Natural killer cell treated with Interleukin-12 subunit alpha and Interleukin-12 subunit beta and Interleukin-15 and Interleukin-18, amount 100 ng/mL, for 72 hours (primary cell): ENCODE results near the gene RPL35. TPM values are rescaled to one million over a fixed set of nuclear protein-coding genes. Genes with fewer than 3 reads are reported as not detected.
A peak's percentile ranks its signal among the peaks of the same experiment; 100 is the strongest.

Experiments used
- ATAC-seq, 2 donors: fragments of 150-1000 bp; cut with Tn5 transposase in 1 of 2; sonication (Bioruptor Pico), chemical (Tn5 transposase) in 1 of 2; 2 replicates each; pipeline ENCODE4 v1.10.0; 2021
- DNase-seq: peaks from one replicate; pipeline ENCODE4 v3.0.0; 2022; ENCODE audit warnings: low spot score
- H3K27ac Mint-ChIP-seq, 2 donors: 1 replicate in 1 of 2; 2 replicates in 1 of 2; pipeline ENCODE4 v1.8.0; 2022; ENCODE audit warnings: mixed read lengths in 2 of 2, mild to moderate bottlenecking in 1 of 2, moderate library complexity in 1 of 2
- H3K27me3 Mint-ChIP-seq, 2 donors: 1 replicate in 1 of 2; 2 replicates in 1 of 2; pipeline ENCODE4 v1.8.0; 2022; ENCODE audit warnings: mixed read lengths in 2 of 2
- H3K36me3 Mint-ChIP-seq: one replicate; pipeline ENCODE4 v1.8.0; 2022; ENCODE audit warnings: mixed read lengths
- H3K4me1 Mint-ChIP-seq, 2 donors: 1 replicate in 1 of 2; 2 replicates in 1 of 2; pipeline ENCODE4 v1.8.0; 2022; ENCODE audit warnings: low read depth in 2 of 2, mixed read lengths in 2 of 2, mild to moderate bottlenecking in 1 of 2
- H3K4me3 Mint-ChIP-seq: one replicate; pipeline ENCODE4 v1.8.0; 2022; ENCODE audit warnings: mixed read lengths
- H3K9me3 Mint-ChIP-seq: 2 replicates; pipeline ENCODE4 v1.8.0; 2022; ENCODE audit warnings: mixed read lengths
- total RNA-seq, 2 donors: library from RNA; stranded (reverse); gene quantifications; one replicate each; pipeline ENCODE4 v1.2.3, GENCODE V29; 2022

Gene RPL35
- total RNA-seq, 2 donors from 2014 or later: 983 to 1,578 TPM

DNA sequence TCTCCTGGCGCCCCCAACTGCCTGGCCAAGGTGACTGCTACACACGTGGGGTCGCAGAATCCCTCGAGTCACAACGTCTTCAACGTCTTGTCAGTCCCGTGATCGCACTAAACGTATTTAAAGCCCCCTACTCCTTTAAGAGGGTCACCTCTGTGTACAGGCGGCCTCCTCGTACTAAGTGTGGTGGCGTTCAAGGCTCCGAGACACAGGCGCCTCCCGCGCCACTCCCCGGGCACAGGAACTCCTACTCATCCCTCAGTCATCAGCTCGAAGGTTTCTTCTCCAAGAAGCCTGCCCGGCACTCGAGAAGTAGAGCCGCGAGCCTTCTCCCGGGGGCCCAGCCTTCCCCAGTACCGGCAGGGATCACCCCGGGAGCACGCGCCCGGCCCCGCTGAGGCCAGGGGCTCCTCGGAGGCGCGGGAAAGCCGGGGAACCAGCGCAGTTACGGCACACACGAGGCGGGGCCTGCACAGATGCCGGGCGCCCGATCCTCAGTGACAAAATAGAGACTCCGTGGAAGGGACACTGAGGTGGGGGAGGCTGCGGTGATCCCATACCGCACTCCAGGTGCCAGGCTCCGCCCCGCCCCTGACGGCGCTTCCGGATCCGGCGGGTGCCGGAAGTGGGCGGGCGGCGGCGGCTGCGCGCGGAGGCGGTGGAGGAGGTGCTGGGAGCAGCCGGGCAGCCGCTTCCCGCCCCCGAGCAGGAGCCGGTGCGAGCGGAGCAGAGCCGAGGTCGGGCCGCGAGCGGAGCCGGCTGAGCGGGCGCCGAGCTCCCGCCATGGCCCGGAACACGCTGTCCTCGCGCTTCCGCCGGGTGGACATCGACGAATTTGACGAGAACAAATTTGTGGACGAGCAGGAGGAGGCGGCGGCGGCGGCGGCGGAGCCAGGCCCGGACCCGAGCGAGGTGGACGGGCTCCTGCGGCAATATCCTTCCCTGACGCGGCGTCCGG lies 7.0 kb upstream of the RPL35 start:
- peaks cover 49 to 51% of the 10 kb centered on the region in 2 donors for H3K4me1 Mint-ChIP-seq
- no peaks in the 10 kb centered on the region for H3K9me3 Mint-ChIP-seq
- H3K27ac Mint-ChIP-seq: peak overlapping the region; percentile 99 to 100
- no peaks in the 10 kb centered on the region for H3K27me3 Mint-ChIP-seq
- peak; percentile 95 for DNase-seq
- H3K36me3 Mint-ChIP-seq: peaks cover 26% of the 10 kb centered on the region
- ATAC-seq: peak; percentile 79 to 87
- peak overlapping the region; percentile 97 for H3K4me3 Mint-ChIP-seq

DNA sequence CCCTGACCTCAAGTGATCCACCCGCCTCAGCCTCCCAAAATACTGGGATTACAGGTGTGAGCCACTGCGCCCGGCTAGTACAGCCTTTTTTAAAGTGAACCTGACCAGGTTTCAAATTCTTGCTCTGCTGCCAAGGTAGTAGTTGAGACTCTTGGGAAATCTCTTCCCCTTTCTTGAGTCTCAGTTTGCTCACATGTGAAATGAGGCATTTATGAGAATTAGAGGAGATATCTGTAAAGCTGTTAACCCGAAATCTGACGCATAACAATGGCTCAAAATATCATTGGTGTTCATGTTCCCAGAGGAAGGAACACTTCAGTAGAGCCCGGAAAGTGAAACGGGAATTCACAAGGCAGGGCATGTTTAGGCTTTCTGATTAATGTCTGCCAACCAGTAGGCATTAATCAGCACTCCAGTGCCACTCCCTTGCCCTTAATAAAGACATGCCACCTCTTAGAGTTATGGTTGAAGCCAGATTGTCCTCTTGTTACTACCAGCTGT lies 1.7 kb upstream of the RPL35 start:
- H3K4me1 Mint-ChIP-seq: peaks cover 27 to 35% of the 10 kb centered on the region in 2 donors
- H3K27me3 Mint-ChIP-seq: no peaks in the 10 kb centered on the region
- ATAC-seq: no peak
- H3K4me3 Mint-ChIP-seq: peak overlapping the region; percentile 44
- H3K36me3 Mint-ChIP-seq: peaks cover 14% of the 10 kb centered on the region
- H3K9me3 Mint-ChIP-seq: no peaks in the 10 kb centered on the region
- no peak for DNase-seq
- peak overlapping the region in 1 of 2 donors; percentile 23 for H3K27ac Mint-ChIP-seq

DNA sequence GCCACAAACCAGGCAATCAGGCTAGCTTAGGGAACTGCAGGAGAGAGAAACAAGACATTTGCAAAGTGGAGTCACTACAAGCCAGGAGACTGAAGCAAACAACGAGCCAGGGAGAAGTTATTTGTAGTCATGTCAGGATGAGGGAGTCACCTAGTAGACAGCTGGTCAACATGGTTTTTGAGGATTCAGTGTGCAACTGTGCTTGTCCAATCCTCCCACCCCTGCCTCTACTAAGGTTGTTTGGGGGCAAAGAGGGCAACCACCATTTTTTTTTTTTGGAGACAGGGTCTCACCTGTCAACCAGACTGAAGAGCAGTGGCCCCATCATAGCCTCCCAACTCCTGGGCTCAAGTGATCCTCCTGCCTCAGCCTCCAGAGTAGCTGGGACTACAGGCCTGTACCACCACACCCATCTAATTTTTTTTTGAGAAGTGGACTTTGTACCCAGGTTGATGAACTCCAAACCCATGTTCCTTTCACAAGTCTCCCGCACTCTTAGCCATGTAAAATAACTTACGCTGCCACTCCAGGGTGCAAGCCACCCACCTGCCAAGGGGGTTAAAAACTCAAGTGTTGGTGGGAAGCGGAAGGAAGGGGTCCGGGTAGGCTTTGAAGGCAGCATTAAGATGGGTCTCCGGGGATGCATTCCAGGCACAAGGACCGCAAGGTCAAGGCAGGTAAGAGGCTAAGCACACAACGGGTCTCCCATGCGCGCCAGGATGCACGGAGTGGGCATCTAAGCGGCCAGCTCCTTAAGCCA lies 995 bp downstream of the RPL35 start:
- H3K27ac Mint-ChIP-seq: peak overlapping the region; percentile 84 to 95
- peaks cover 18 to 24% of the 10 kb centered on the region in 2 donors for H3K4me1 Mint-ChIP-seq
- ATAC-seq (no peak), DNase-seq (no peak)
- H3K9me3 Mint-ChIP-seq: no peaks in the 10 kb centered on the region
- H3K36me3 Mint-ChIP-seq: peaks cover 14% of the 10 kb centered on the region
- H3K4me3 Mint-ChIP-seq: peak overlapping the region; percentile 94
- H3K27me3 Mint-ChIP-seq: no peaks in the 10 kb centered on the region

DNA sequence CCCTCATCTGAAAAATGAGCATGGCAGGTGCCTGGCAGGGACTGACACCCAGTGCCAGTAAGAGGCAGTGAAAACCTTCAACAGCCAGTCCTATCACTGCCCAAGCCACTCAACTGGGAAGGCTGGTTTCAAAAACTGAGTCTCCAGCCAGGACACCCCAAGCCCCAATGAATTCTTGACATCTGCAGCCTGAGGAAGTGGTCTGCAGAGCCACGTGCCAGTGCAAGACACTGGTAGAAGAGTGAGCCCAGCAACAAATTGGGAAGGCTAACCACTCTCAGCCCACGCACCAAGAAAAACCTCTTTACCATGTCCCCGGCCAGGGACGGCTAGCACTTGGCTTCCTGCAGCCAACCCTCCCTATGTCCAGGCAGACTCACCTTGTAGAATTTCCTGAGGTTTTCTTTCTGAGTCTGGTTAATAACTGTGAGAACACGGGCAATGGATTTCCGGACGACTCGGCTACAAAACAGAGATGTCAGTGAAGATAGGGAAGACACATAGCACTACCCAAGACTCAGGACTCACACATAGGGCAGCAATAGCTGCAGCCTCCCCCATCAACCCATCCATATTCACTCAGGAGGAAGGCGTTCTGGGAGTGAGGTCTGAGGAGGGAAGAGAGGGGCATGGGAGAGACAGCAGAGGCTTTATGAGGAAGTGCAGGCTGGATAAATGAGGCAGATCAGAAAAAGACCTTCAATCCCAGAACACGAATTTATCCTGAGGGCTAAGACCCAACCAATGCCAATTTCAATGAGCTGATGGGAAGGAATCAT lies 1.8 kb downstream of the RPL35 start:
- no peaks in the 10 kb centered on the region for H3K9me3 Mint-ChIP-seq
- no peak for DNase-seq
- no peak for ATAC-seq
- H3K36me3 Mint-ChIP-seq: peaks cover 14% of the 10 kb centered on the region
- H3K27ac Mint-ChIP-seq: peak overlapping the region; percentile 84 to 95
- H3K27me3 Mint-ChIP-seq: no peaks in the 10 kb centered on the region
- peaks cover 22 to 27% of the 10 kb centered on the region in 2 donors for H3K4me1 Mint-ChIP-seq
- peak overlapping the region; percentile 94 for H3K4me3 Mint-ChIP-seq

DNA sequence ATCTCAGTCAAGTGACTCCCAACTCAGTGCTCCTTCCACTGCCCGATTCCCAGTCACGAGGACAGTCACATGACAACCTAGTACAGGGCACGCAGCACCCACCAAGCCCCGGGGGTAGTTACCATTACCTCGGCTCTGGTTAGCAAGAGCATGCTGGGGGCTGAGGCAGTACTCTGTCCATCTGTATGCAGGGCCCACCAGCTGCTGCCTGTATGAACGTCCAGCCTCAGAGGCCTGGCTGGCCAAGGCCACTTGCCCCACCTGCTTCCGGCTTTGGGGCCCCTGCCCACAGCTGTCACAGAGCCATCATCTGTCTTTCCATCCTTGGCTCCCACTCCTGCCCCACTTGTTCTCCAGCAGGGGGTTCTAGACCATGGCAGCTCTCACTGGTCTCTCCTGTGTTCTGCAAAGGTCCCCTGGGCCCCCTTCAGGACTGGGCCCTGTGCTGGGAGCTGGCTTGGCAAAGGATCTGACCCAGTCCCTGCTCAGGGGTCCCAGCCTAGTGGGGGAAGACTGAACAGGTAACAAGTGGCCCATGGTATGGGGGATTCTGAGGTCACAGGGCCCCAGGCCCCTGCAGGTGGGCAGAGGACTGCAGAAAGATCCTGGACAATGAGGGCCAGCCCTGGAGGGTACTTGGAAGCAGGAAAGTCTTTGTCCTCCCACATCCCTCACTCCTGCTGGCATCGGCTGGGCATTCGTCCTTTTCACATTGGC lies 3.3 kb downstream of the RPL35 start:
- H3K27ac Mint-ChIP-seq: peak overlapping the region in 1 of 2 donors; percentile 84
- H3K4me3 Mint-ChIP-seq: peak overlapping the region; percentile 94
- H3K9me3 Mint-ChIP-seq: no peaks in the 10 kb centered on the region
- H3K36me3 Mint-ChIP-seq: peaks cover 14% of the 10 kb centered on the region
- H3K4me1 Mint-ChIP-seq: peaks cover 24 to 26% of the 10 kb centered on the region in 2 donors
- ATAC-seq (no peak), DNase-seq (no peak)
- H3K27me3 Mint-ChIP-seq: no peaks in the 10 kb centered on the region

DNA sequence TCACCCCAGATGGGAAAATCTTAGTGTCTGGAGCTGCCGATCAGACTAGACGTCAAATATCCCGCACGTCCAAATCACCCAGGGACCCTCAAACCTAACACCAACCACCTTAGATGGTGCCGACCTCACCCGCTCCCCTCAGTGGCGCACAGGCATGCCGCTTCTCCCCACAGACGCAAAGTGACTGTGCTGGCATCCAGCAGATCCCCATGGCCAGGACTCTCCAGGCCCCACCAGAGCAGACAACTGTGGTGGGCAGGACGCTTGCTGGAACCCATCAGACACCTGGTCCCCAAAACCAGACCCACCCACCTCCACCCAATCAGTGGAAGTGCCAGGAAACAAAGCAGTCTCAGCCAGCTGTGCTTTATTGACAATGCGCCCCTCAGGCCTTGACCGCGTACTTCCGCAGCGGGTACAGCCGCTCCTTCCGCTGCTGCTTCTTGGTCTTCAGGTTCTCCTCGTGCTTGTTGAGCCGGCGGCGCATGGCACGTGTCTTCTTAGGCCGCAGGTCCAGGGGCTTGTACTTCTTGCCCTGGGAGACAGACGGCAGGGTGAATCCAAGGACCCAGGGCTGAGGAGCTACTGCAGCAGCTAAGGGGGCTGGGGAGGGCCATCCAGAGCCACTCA lies 4.1 kb downstream of the RPL35 start:
- Mint-ChIP-seq H3K36me3 (peaks cover 14% of the 10 kb centered on the region), H3K27ac (no peak overlapping the region)
- no peak for ATAC-seq

DNA sequence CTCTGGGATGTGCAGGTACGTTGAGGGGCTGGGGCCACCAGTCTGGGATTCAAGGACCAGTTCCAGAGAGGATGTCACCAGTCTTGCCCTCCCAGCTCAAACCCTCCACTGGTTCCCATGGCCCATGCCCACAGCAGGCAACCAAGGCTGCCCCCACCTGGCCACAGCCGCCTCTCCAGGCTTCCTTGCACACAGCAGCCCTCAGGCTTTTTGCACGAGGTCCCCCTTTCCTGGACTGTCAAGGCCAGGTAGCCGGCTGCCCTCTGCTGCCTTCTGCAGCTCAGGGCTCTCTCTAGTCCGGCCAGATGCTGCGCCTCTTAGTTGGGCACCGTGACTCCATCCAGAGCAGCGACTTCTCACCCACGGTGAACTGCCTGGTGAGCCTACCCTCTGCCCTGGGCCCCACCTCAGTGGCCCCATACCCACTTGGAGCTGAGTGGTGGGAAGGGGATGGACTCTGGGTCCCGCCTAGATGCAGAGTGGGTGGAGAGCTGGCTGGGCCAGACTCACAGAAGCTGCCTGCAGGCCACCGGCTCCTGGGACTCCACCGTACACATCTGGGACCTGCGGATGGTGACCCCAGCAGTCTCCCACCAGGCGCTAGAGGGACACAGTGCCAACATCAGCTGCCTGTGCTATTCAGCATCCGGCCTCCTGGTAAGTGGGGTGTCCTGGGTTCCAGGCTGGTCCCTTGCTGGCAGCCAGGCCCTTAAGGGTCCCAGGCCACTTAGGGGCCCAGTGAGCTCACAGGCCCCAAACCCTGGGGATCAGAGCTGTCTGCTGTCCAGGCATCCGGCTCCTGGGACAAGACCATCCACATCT lies 5.6 kb downstream of the RPL35 start:
- H3K4me3 Mint-ChIP-seq: no peak overlapping the region
- peaks cover 27 to 28% of the 10 kb centered on the region in 2 donors for H3K4me1 Mint-ChIP-seq
- H3K27ac Mint-ChIP-seq: peak overlapping the region in 1 of 2 donors; percentile 62
- ATAC-seq (peak in 1 of 2 donors; percentile 2), DNase-seq (no peak)
- H3K27me3 Mint-ChIP-seq: no peaks in the 10 kb centered on the region
- H3K9me3 Mint-ChIP-seq: no peaks in the 10 kb centered on the region
- H3K36me3 Mint-ChIP-seq: peaks cover 14% of the 10 kb centered on the region

More for the DNA sequence above, 4.1 kb downstream of the RPL35 start:
- H3K27me3 Mint-ChIP-seq: no peaks in the 10 kb centered on the region
- DNase-seq: no peak
- no peak overlapping the region for H3K4me3 Mint-ChIP-seq
- no peaks in the 10 kb centered on the region for H3K9me3 Mint-ChIP-seq
- peaks cover 27 to 28% of the 10 kb centered on the region in 2 donors for H3K4me1 Mint-ChIP-seq

DNA sequence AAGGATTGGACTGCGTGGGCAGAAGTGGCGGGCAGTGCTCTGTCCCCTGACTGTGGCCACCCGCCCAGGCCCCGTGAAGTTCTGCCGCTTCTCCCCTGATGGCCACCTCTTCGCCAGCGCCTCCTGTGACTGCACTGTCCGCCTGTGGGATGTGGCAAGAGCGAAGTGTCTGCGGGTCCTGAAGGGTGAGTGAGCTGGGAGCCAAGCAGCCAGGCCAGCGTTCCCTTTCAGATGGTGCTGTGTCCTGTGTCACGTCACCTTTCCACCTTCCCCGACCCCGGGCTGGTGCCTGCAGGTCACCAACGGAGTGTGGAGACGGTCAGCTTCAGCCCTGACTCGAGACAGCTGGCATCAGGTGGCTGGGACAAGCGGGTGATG lies 6.2 kb downstream of the RPL35 start:
- no peak for ATAC-seq
- H3K36me3 Mint-ChIP-seq: peaks cover 13% of the 10 kb centered on the region
- peak overlapping the region; percentile 62 to 66 for H3K27ac Mint-ChIP-seq
- H3K4me1 Mint-ChIP-seq: peaks cover 24 to 29% of the 10 kb centered on the region in 2 donors
- no peak for DNase-seq
- no peaks in the 10 kb centered on the region for H3K9me3 Mint-ChIP-seq
- H3K27me3 Mint-ChIP-seq: no peaks in the 10 kb centered on the region
- H3K4me3 Mint-ChIP-seq: no peak overlapping the region

DNA sequence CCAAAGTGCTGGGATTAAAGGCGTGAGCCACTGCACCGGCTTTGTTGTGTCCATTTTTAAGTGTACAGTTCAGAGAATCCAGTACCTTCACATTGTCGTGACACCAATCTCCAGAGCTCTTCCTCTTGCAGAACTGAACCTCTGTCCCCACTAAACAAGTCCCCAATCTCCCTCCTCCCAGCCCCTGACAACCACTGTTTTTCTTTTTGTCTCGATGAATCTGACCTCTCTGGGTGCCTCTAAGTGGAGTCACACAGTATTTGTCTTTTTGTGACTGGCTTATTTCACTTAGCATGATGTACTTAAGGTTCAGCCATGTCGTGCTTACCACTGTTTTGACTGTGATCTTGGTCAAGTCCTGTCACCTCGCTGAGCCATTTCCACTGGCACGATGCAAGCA lies 6.9 kb downstream of the RPL35 start:
- peaks cover 6% of the 10 kb centered on the region for H3K36me3 Mint-ChIP-seq
- ATAC-seq (no peak), DNase-seq (no peak)
- peak overlapping the region; percentile 4 for H3K4me3 Mint-ChIP-seq
- peaks cover 17 to 22% of the 10 kb centered on the region in 2 donors for H3K4me1 Mint-ChIP-seq
- H3K27me3 Mint-ChIP-seq: no peaks in the 10 kb centered on the region
- H3K27ac Mint-ChIP-seq: peak overlapping the region; percentile 62 to 66
- no peaks in the 10 kb centered on the region for H3K9me3 Mint-ChIP-seq

DNA sequence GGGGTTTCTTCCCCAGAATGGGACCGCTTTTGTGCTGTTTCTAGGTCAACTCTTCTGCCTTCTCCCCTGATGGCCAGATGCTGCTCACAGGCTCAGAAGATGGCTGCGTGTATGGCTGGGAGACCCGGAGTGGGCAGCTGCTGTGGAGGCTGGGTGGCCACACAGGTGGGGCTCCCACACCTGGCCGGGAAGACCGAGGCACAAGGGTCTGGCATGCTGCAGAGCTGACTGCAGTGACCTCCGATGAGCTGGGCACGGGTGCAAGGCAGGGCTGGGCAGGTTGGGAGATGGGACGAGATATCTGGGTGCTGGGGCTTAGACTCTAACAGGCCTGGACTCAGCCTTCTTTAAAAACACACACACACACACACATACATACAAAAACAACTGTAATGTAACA lies 7.6 kb downstream of the RPL35 start:
- Mint-ChIP-seq H3K4me3 (no peak overlapping the region), H3K9me3 (no peaks in the 10 kb centered on the region), H3K27ac (peak overlapping the region in 1 of 2 donors; percentile 62), H3K36me3 (no peaks in the 10 kb centered on the region), H3K27me3 (no peaks in the 10 kb centered on the region), H3K4me1 (peaks cover 12 to 16% of the 10 kb centered on the region in 2 donors)
- no peak for ATAC-seq
- no peak for DNase-seq

DNA sequence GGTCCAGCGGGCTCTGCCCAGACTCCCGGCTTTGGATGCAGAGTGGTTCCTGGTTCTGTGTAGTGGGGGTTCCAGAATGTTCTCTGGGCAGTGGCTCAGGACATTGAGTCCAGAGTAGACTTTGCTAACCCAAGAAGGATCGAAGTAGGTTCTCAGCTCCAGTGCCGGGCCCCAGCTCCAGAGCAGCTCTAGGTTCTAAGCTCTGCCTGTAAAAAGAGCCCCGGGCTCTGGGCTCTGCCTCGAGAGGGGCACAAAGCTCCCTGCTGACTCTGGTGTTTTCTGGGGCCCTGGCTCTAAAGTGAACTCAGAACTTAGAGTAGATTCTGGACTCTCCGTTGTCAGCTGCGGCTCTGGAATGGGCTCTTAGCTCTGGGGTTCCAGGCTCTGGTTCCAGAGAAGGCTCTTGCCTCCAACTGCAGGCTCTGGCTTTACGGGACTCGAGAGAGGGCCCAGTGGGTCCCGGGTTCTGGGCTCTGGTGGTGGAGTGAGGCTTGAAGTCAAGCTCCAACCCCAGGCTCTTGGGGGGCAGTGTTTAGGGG lies 8.1 kb downstream of the RPL35 start:
- Mint-ChIP-seq H3K27ac (peak overlapping the region in 1 of 2 donors; percentile 81), H3K36me3 (no peaks in the 10 kb centered on the region), H3K4me3 (peak overlapping the region; percentile 69), H3K4me1 (peaks cover 12 to 16% of the 10 kb centered on the region in 2 donors), H3K27me3 (no peaks in the 10 kb centered on the region), H3K9me3 (no peaks in the 10 kb centered on the region)
- peak; percentile 54 for DNase-seq
- no peak for ATAC-seq
